Activated T-helper 2 cell treated with anti-CD3 and anti-CD28 coated beads, Interferon-gamma antibody, Interleukin-2, Interleukin-4, amounts not matched to agents 10 μg/mL and 5 μg/mL and 100 μg/mL, durations not matched to agents 14 hours and 24 hours and 36 hours (primary cell): ENCODE data around the gene DOCK7. TPM values are rescaled to one million over a fixed set of nuclear protein-coding genes. Genes with fewer than 3 reads are reported as not detected.

ENCODE experiments used
- DNase-seq: peaks from one replicate; pipeline ENCODE4 v3.0.0; 2021; ENCODE audit warnings: low spot score
- H3K27ac Mint-ChIP-seq: one replicate; pipeline ENCODE4 v1.8.0; 2021; ENCODE audit warnings: mixed read lengths
- H3K27me3 Mint-ChIP-seq: one replicate; pipeline ENCODE4 v1.8.0; 2021; ENCODE audit warnings: low read depth, mixed read lengths
- H3K36me3 Mint-ChIP-seq: one replicate; pipeline ENCODE4 v1.8.0; 2021; ENCODE audit warnings: low read depth, mixed read lengths
- H3K4me1 Mint-ChIP-seq: one replicate; pipeline ENCODE4 v1.8.0; 2021; ENCODE audit warnings: low read depth, mixed read lengths
- H3K4me3 Mint-ChIP-seq: one replicate; pipeline ENCODE4 v1.8.0; 2021; ENCODE audit warnings: low read depth, mild to moderate bottlenecking, moderate library complexity, mixed read lengths
- H3K9me3 Mint-ChIP-seq: one replicate; pipeline ENCODE4 v1.8.0; 2021; ENCODE audit warnings: mixed read lengths
- intact Hi-C: fragments of 100-400 bp; cut with micrococcal nuclease; formaldehyde crosslinking; loops from one replicate; pipeline ENCODE4 v1.15.1; 2023
- total RNA-seq: library from RNA; stranded (reverse); gene quantifications from 2 replicates; pipeline ENCODE4 v1.2.3, GENCODE V29; 2022

DOCK7 gene
- total RNA-seq, 1 donor from 2014 or later: 17.8 TPM

GRCh38 chr1:62439652-62440371 lies 248.4 kb downstream of the DOCK7 start:
- intact Hi-C loops: loop anchor here (10.0 kb wide), 3 partner anchors 715 to 1085 kb away; partner anchors contain the start of genes ALG6, EFCAB7, ITGB3BP and TM2D1
- DNase-seq: no peak
- Mint-ChIP-seq H3K4me3 (peak overlapping the region; percentile 95), H3K27ac (no peak overlapping the region), H3K9me3 (no peaks in the 10 kb centered on the region), H3K27me3 (no peaks in the 10 kb centered on the region), H3K4me1 (peaks cover 33% of the 10 kb centered on the region), H3K36me3 (peaks cover 58% of the 10 kb centered on the region)

- Mint-ChIP-seq H3K4me3 (peak overlapping the region; percentile 95), H3K36me3 (peaks cover 45% of the 10 kb centered on the region), H3K27me3 (no peaks in the 10 kb centered on the region), H3K9me3 (no peaks in the 10 kb centered on the region), H3K4me1 (peaks cover 30% of the 10 kb centered on the region), H3K27ac (peak overlapping the region; percentile 75)
- no peak for DNase-seq
- intact Hi-C loops: loop anchor here (10.0 kb wide), 3 partner anchors 713 to 1087 kb away; partner anchors contain the start of genes ALG6, EFCAB7, ITGB3BP and TM2D1
Observed at GRCh38 chr1:62438163-62438562, 250.0 kb downstream of the DOCK7 start.

- no peaks in the 10 kb centered on the region for H3K27me3 Mint-ChIP-seq
- peak overlapping the region; percentile 97 for H3K27ac Mint-ChIP-seq
- H3K9me3 Mint-ChIP-seq: no peaks in the 10 kb centered on the region
- intact Hi-C loops: loop anchor here (2.0 to 10.0 kb wide), 5 partner anchors 13 to 1087 kb away; partner anchors contain the start of genes ALG6, DOCK7, EFCAB7 and ITGB3BP
- peaks cover 30% of the 10 kb centered on the region for H3K4me1 Mint-ChIP-seq
- peak overlapping the region; percentile 95 for H3K4me3 Mint-ChIP-seq
- no peak for DNase-seq
- H3K36me3 Mint-ChIP-seq: peaks cover 38% of the 10 kb centered on the region
Observed at GRCh38 chr1:62437273-62437940, 250.8 kb downstream of the DOCK7 start.

- H3K27me3 Mint-ChIP-seq: no peaks in the 10 kb centered on the region
- peaks cover 26% of the 10 kb centered on the region for H3K4me1 Mint-ChIP-seq
- no peaks in the 10 kb centered on the region for H3K9me3 Mint-ChIP-seq
- peak within 1 kb of the TSS; percentile 97 for H3K27ac Mint-ChIP-seq
- intact Hi-C loops: loop anchor here (1.0 to 10.0 kb wide), 6 partner anchors 14 to 1088 kb away; partner anchors contain the start of genes ALG6, ATG4C, DOCK7 and EFCAB7
- peaks cover 30% of the 10 kb centered on the region for H3K36me3 Mint-ChIP-seq
- peak within 1 kb of the TSS; percentile 95 for H3K4me3 Mint-ChIP-seq
- peak; percentile 99 for DNase-seq
Observed at GRCh38 chr1:62436466-62437272, 251.5 kb downstream of the DOCK7 start, which contains the start of gene USP1. TSS of gene USP1 (plus strand) at chr1:62437049. CDS start at chr1:62439868, 2,819 bp downstream.

- Mint-ChIP-seq H3K36me3 (peaks cover 24% of the 10 kb centered on the region), H3K9me3 (no peaks in the 10 kb centered on the region), H3K27me3 (peaks cover 2% of the 10 kb centered on the region), H3K4me1 (peaks cover 21% of the 10 kb centered on the region), H3K4me3 (peak overlapping the region; percentile 90), H3K27ac (peak overlapping the region; percentile 97)
- intact Hi-C loops: loop anchor here (1.0 to 10.0 kb wide), 6 partner anchors 15 to 1089 kb away; partner anchors contain the start of genes ALG6, ATG4C, DOCK7 and EFCAB7
- DNase-seq: no peak
Observed at GRCh38 chr1:62436039-62436465, 252.1 kb downstream of the DOCK7 start.

GRCh38 chr1:62435231-62436038 lies 252.8 kb downstream of the DOCK7 start:
- intact Hi-C loops: loop anchor here (1.0 to 10.0 kb wide), 6 partner anchors 15 to 1089 kb away; partner anchors contain the start of genes ALG6, ATG4C, DOCK7 and EFCAB7
- H3K27me3 Mint-ChIP-seq: peaks cover 4% of the 10 kb centered on the region
- peaks cover 14% of the 10 kb centered on the region for H3K4me1 Mint-ChIP-seq
- H3K9me3 Mint-ChIP-seq: no peaks in the 10 kb centered on the region
- peak overlapping the region; percentile 97 for H3K27ac Mint-ChIP-seq
- H3K36me3 Mint-ChIP-seq: peaks cover 18% of the 10 kb centered on the region
- H3K4me3 Mint-ChIP-seq: peak overlapping the region; percentile 90
- DNase-seq: no peak

GRCh38 chr1:62434618-62435001 lies 253.6 kb downstream of the DOCK7 start:
- Mint-ChIP-seq H3K4me1 (peaks cover 7% of the 10 kb centered on the region), H3K36me3 (peaks cover 11% of the 10 kb centered on the region), H3K4me3 (peak overlapping the region; percentile 18), H3K9me3 (no peaks in the 10 kb centered on the region), H3K27me3 (peaks cover 4% of the 10 kb centered on the region), H3K27ac (no peak overlapping the region)
- no peak for DNase-seq
- intact Hi-C loops: loop anchor here (10.0 kb wide), 3 partner anchors 710 to 1090 kb away; partner anchors contain the start of genes ALG6, EFCAB7, ITGB3BP and TM2D1

GRCh38 chr1:62433861-62434617 lies 254.1 kb downstream of the DOCK7 start:
- no peak overlapping the region for H3K27ac Mint-ChIP-seq
- H3K9me3 Mint-ChIP-seq: no peaks in the 10 kb centered on the region
- peaks cover 11% of the 10 kb centered on the region for H3K36me3 Mint-ChIP-seq
- H3K4me1 Mint-ChIP-seq: peaks cover 7% of the 10 kb centered on the region
- no peak overlapping the region for H3K4me3 Mint-ChIP-seq
- intact Hi-C loops: loop anchor here (10.0 kb wide), 3 partner anchors 709 to 1091 kb away; partner anchors contain the start of genes ALG6, EFCAB7, ITGB3BP and TM2D1
- no peak for DNase-seq
- peaks cover 4% of the 10 kb centered on the region for H3K27me3 Mint-ChIP-seq

GRCh38 chr1:62429581-62429980 lies 258.6 kb downstream of the DOCK7 start:
- intact Hi-C loops: no loop called here
- Mint-ChIP-seq H3K9me3 (no peaks in the 10 kb centered on the region), H3K4me1 (no peaks in the 10 kb centered on the region), H3K27ac (no peak overlapping the region), H3K36me3 (no peaks in the 10 kb centered on the region), H3K27me3 (peaks cover 4% of the 10 kb centered on the region), H3K4me3 (no peak overlapping the region)
- DNase-seq: no peak

- no peak overlapping the region for H3K4me3 Mint-ChIP-seq
- H3K36me3 Mint-ChIP-seq: no peaks in the 10 kb centered on the region
- DNase-seq: no peak
- peaks cover 4% of the 10 kb centered on the region for H3K27me3 Mint-ChIP-seq
- H3K4me1 Mint-ChIP-seq: no peaks in the 10 kb centered on the region
- intact Hi-C loops: no loop called here
- H3K27ac Mint-ChIP-seq: no peak overlapping the region
- no peaks in the 10 kb centered on the region for H3K9me3 Mint-ChIP-seq
Observed at GRCh38 chr1:62428351-62428750, 259.8 kb downstream of the DOCK7 start.

GRCh38 chr1:62426794-62427193 lies 261.4 kb downstream of the DOCK7 start:
- H3K4me3 Mint-ChIP-seq: no peak overlapping the region
- H3K4me1 Mint-ChIP-seq: no peaks in the 10 kb centered on the region
- H3K27ac Mint-ChIP-seq: no peak overlapping the region
- intact Hi-C loops: no loop called here
- H3K9me3 Mint-ChIP-seq: no peaks in the 10 kb centered on the region
- H3K36me3 Mint-ChIP-seq: no peaks in the 10 kb centered on the region
- H3K27me3 Mint-ChIP-seq: peaks cover 4% of the 10 kb centered on the region
- DNase-seq: no peak
